Stimulated activated CD4-positive, alpha-beta T cell treated with anti-CD3 and anti-CD28 coated beads, TNF-alpha, amount 100 ng/mL, for 48 hours (primary cell): Measurements from ENCODE around the gene NUDT11.
"Not testable (repeated sequence)": the region's sequence is repeated elsewhere in the genome, so short reads cannot be mapped to it uniquely, and the experiment has no call there.

Experiments used
- DNase-seq, 3 donors: peaks; one replicate each; pipeline ENCODE4 v3.0.0-alpha.2; 2020; ENCODE audit warnings: low read depth in 3 of 3

The NUDT11 gene

DNA sequence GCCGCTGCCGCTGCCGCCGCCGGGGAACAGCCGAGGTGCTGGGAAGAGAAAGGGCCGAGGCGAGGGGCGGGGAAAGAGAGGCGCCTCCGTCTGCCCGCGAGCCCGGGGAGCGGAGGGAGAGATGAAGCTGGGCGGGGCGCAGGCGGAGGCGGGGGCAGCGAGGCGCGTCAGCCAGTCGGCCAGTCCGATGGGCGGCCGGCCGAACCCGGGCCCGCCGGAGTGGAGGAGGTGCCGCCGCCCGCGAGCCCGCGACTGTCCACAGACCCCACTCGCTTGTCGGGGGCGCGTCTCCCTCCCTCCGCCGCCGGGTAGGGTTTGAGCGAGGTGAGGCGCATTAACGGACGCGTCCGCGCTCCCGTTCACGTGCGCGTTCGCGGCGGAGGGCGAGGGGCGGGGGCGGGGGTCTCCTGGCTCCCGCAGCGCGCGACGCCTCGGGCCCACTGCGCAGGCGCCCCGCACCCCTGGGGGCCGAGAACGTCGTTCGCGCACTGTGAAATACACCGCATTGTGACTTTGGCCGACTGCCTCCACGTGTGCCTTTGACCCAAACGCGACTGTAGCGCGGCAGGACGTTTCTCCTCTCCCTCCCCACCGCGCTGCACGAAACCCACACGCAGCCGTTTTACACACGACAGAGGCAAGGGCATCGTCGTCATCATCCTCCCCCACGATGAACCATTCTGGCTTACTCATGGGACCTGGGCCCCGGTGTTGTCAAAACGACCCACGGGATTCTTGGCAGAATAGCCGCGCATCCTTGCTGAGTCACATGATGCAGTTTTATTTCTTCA, at the start of gene NUDT11:
Gene NUDT11 (minus strand): TSS at position 92 of the 791 bp plus-strand sequence. CDS start 148 bp downstream, outside the sequence.
- peak in 2 of 3 donors; percentile 31 to 42 for DNase-seq

- DNase-seq, result no peak
These were observed 24.0 kb upstream of the NUDT11 start for GRCh38 chrX:51520393-51520792.

- DNase-seq, result not testable (repeated sequence)
These were observed 22.7 kb upstream of the NUDT11 start for GRCh38 chrX:51519131-51519530.

DNA sequence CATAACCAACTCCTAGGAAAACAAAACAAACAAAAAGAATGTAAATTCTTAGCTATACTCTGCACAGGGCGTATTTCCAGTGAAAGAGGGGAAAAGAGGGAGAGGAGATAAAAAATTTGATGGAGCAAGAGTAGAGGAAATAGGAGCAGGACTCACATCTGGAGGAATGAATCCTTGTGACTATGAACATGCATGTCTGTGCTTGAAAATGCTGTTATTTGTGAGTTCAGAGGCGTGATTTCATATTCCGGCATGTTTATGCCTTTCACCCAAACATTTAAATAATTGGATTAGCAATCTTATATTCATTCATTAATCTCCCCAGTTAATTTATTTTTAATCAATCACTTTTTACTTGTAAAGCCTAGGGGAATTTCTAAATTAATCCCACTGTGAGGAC, 11.2 kb upstream of the NUDT11 start:
- no peak for DNase-seq

- DNase-seq, result not testable (repeated sequence)
These were observed 497 bp downstream of the NUDT11 start for GRCh38 chrX:51495701-51496488.

GRCh38 chrX:51494409-51494808, 2.0 kb downstream of the NUDT11 start:
- DNase-seq, result no peak

GRCh38 chrX:51487960-51488267, 8.5 kb downstream of the NUDT11 start:
- DNase-seq, result no peak

GRCh38 chrX:51484616-51485015, 11.8 kb downstream of the NUDT11 start:
- DNase-seq, result no peak

- not testable (repeated sequence) for DNase-seq
These were observed 14.0 kb downstream of the NUDT11 start for GRCh38 chrX:51482411-51482810.

- no peak for DNase-seq
These were observed 19.5 kb downstream of the NUDT11 start for GRCh38 chrX:51476930-51477329.

- no peak for DNase-seq
These were observed 33.1 kb downstream of the NUDT11 start for GRCh38 chrX:51463322-51463721.

GRCh38 chrX:51461053-51462044, 35.0 kb downstream of the NUDT11 start:
- peak in 1 of 3 donors; percentile 10 for DNase-seq

GRCh38 chrX:51459125-51459524, 37.3 kb downstream of the NUDT11 start:
- peak in 1 of 3 donors; percentile 28 for DNase-seq

GRCh38 chrX:51456814-51457213, 39.6 kb downstream of the NUDT11 start:
- no peak for DNase-seq

GRCh38 chrX:51456246-51456645, 40.1 kb downstream of the NUDT11 start:
- no peak for DNase-seq

GRCh38 chrX:51440365-51440764, 56.0 kb downstream of the NUDT11 start:
- DNase-seq, result no peak
